Vagina (tissue), 2 donors: ENCODE measurements around the gene CDK3. TPM values are rescaled to one million over a fixed set of nuclear protein-coding genes. Genes with fewer than 3 reads are reported as not detected.

Experiments used
- DNase-seq, 2 donors: peaks; one replicate each; pipeline ENCODE4 v3.0.0-alpha.2; 2017; ENCODE audit errors: extremely low spot score in 2 of 2
- H3K27ac ChIP-seq: fragments of 200-600 bp; sonication (generic); one replicate; pipeline ENCODE4 v1.5.1; 2019
- H3K27me3 ChIP-seq: fragments of 200-600 bp; sonication (generic); one replicate; pipeline ENCODE4 v1.5.1; 2019
- H3K36me3 ChIP-seq, 2 donors: fragments of 200-600 bp; sonication (generic); one replicate each; pipeline ENCODE4 v1.5.1; 2017 to 2019
- H3K4me1 ChIP-seq: fragments of 200-600 bp; sonication (generic); one replicate; pipeline ENCODE4 v1.5.1; 2019
- H3K4me3 ChIP-seq, 2 donors: fragments of 200-600 bp; sonication (generic); 1 replicate in 1 of 2; 2 replicates in 1 of 2; pipeline ENCODE4 v1.5.1; 2016 to 2019
- H3K9me3 ChIP-seq: fragments of 200-600 bp; sonication (generic); one replicate; pipeline ENCODE4 v1.5.1; 2019
- POLR2A ChIP-seq, 2 donors: fragments of 450-650 bp; IDR thresholded peaks; one replicate each; pipeline ENCODE4 v1.6.1; 2017; ENCODE audit warnings: antibody characterized with exemption in 2 of 2, mild to moderate bottlenecking in 2 of 2, moderate library complexity in 2 of 2
- POLR2AphosphoS5 ChIP-seq, 2 donors: sonication (generic); formaldehyde crosslinking; IDR thresholded peaks; one replicate each; pipeline ENCODE4 v1.9.0; 2017; ENCODE audit warnings: antibody characterized with exemption in 2 of 2, mild to moderate bottlenecking in 2 of 2, low read depth in 1 of 2; ENCODE audit not compliant: insufficient read depth in 1 of 2
- intact Hi-C: fragments of 100-400 bp; cut with DNase I; formaldehyde crosslinking; loops from one replicate; pipeline ENCODE4 v1.15.1; 2023
- total RNA-seq: library from RNA; depleted of rRNA; stranded (reverse); fragments of >200 nt; gene quantifications from one replicate; pipeline ENCODE4 v1.2.3, GENCODE V29; 2016
- TF ChIP-seq, protein P1 (sequence below), 3 experiments: fragments of 450-650 bp in 2 of 3; fragments of 200-600 bp in 1 of 3; sonication (generic) in 1 of 3; IDR thresholded peaks; one replicate each; pipeline ENCODE4 v1.5.1; 2017 to 2019; ENCODE audit warnings: antibody characterized with exemption in 3 of 3, mild to moderate bottlenecking in 2 of 3, moderate library complexity in 2 of 3

Gene CDK3
- total RNA-seq, 1 donor from 2014 or later: 3.2 TPM

DNA sequence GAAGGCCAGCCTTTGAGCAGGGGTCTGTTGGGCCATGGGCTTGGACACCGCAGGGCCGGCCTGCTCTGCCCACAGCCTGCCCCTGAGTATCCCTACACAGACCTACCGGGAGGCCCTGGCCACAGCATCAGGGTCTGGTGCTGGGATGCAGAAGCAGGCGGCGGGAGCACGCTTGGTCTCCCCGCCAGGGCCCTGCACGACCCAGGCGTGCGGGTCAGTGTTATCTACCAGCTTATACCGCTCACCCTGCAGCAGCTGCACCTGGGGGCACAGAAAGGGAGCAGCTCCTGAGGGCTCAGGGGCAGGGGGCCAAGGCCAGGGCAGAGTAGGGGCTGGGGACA lies 17.7 kb downstream of the CDK3 start:
- intact Hi-C loops: no loop called here
- TF ChIP-seq POLR2A (IDR thresholded peaks at IDR 0.05): no peak
- Histone ChIP-seq H3K4me1 (peaks cover 8% of the 10 kb centered on the region), H3K27ac (no peak overlapping the region), H3K36me3 (peaks cover 0 to 10% of the 10 kb centered on the region in 2 donors), H3K9me3 (no peaks in the 10 kb centered on the region), H3K27me3 (no peaks in the 10 kb centered on the region), H3K4me3 (no peak overlapping the region)
- DNase-seq: no peak

DNA sequence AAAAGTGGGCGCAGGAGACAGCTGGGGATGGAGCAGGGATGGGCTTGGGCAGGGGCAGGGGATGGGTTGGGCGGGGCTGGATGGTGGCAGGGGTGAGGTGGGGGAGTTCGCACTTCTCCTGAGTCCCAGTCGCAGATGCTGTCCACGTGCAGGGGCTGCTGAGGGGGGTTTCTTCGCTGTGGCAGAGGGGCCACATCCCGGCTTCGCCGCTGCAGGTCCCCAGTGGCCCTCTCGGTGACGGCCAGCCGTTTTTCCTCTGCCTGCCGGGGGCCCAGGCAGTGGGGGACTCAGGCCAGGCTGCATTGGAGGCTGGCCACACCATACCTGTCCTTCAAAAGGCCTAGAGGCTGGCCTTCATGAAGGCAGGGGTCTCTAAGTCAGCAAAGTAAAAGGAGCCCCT lies 18.1 kb downstream of the CDK3 start:
- Histone ChIP-seq H3K36me3 (peaks cover 0 to 10% of the 10 kb centered on the region in 2 donors), H3K27ac (no peak overlapping the region), H3K4me1 (peaks cover 7% of the 10 kb centered on the region), H3K9me3 (no peaks in the 10 kb centered on the region), H3K4me3 (no peak overlapping the region), H3K27me3 (no peaks in the 10 kb centered on the region)
- DNase-seq: no peak
- intact Hi-C loops: no loop called here
- no peak for TF ChIP-seq POLR2A (IDR thresholded peaks at IDR 0.05)
- TF ChIP-seq, protein P1, sequence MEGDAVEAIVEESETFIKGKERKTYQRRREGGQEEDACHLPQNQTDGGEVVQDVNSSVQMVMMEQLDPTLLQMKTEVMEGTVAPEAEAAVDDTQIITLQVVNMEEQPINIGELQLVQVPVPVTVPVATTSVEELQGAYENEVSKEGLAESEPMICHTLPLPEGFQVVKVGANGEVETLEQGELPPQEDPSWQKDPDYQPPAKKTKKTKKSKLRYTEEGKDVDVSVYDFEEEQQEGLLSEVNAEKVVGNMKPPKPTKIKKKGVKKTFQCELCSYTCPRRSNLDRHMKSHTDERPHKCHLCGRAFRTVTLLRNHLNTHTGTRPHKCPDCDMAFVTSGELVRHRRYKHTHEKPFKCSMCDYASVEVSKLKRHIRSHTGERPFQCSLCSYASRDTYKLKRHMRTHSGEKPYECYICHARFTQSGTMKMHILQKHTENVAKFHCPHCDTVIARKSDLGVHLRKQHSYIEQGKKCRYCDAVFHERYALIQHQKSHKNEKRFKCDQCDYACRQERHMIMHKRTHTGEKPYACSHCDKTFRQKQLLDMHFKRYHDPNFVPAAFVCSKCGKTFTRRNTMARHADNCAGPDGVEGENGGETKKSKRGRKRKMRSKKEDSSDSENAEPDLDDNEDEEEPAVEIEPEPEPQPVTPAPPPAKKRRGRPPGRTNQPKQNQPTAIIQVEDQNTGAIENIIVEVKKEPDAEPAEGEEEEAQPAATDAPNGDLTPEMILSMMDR (IDR thresholded peaks at IDR 0.05): no peak
- TF ChIP-seq POLR2AphosphoS5 (IDR thresholded peaks at IDR 0.05; ENCODE audit: insufficient read depth in 1 of 2, low read depth in 1 of 2): no peak

DNA sequence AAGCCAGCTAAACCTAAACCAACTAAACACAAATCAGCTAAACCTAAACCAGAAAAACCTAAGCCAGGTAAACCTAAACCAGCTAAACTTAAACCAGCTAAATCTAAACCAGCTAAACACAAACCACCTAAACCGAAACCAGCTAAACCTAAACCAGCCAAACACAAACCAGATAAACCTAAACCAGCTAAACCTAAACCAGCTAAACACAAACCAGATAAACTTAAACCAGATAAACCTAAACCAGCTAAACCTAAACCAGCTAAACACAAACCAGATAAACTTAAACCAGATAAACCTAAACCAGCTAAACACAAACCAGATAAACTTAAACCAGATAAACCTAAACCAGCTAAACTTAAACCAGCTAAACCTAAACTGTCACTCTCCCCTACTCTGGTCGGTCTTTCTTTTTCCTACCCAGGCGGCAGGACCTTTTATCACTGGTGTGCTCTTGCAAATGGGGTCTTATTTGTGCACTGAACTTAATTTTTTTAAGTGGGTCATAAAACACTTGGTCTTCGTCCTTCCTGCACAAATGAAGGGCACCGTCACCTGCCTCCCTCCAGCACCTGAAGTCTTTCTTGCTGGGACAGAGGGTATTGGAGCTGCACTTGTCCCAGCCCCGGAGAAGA lies 19.3 kb downstream of the CDK3 start:
- TF ChIP-seq POLR2A (IDR thresholded peaks at IDR 0.05) (no peak), POLR2AphosphoS5 (IDR thresholded peaks at IDR 0.05; ENCODE audit: insufficient read depth in 1 of 2, low read depth in 1 of 2) (no peak)
- TF ChIP-seq, protein P1 (IDR thresholded peaks at IDR 0.05): no peak
- no peak overlapping the region for H3K27ac ChIP-seq
- intact Hi-C loops: no loop called here
- no peaks in the 10 kb centered on the region for H3K9me3 ChIP-seq
- peaks cover 8% of the 10 kb centered on the region for H3K4me1 ChIP-seq
- DNase-seq: no peak
- no peaks in the 10 kb centered on the region for H3K27me3 ChIP-seq
- no peak overlapping the region for H3K4me3 ChIP-seq
- peaks cover 0 to 10% of the 10 kb centered on the region in 2 donors for H3K36me3 ChIP-seq

DNA sequence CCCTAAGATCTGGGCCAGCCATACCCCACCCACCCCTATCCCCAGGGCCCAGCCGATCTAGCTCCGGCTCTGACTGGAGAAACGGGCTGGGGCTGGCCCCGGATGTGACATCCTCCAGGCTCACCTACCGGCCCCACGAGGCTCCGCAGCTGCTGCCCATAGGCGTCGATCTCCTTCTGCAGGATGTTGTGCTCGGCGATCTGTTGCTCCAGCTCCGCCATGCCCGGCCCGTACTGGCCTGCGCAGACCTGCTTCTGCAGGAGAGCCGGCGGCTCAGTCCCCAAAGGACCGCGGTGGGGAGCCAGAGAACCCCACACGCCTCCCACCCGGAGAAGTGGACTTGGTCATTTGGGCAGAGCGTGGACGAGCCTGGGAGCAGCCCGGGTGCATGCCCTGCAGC lies 21.6 kb downstream of the CDK3 start:
- intact Hi-C loops: no loop called here
- peaks cover 0 to 5% of the 10 kb centered on the region in 2 donors for H3K36me3 ChIP-seq
- TF ChIP-seq, protein P1 (IDR thresholded peaks at IDR 0.05): no peak
- no peak for TF ChIP-seq POLR2AphosphoS5 (IDR thresholded peaks at IDR 0.05; ENCODE audit: insufficient read depth in 1 of 2, low read depth in 1 of 2)
- no peak for TF ChIP-seq POLR2A (IDR thresholded peaks at IDR 0.05)
- H3K4me1 ChIP-seq: peaks cover 8% of the 10 kb centered on the region
- H3K27ac ChIP-seq: no peak overlapping the region
- no peak overlapping the region for H3K4me3 ChIP-seq
- H3K9me3 ChIP-seq: no peaks in the 10 kb centered on the region
- no peaks in the 10 kb centered on the region for H3K27me3 ChIP-seq
- no peak for DNase-seq

DNA sequence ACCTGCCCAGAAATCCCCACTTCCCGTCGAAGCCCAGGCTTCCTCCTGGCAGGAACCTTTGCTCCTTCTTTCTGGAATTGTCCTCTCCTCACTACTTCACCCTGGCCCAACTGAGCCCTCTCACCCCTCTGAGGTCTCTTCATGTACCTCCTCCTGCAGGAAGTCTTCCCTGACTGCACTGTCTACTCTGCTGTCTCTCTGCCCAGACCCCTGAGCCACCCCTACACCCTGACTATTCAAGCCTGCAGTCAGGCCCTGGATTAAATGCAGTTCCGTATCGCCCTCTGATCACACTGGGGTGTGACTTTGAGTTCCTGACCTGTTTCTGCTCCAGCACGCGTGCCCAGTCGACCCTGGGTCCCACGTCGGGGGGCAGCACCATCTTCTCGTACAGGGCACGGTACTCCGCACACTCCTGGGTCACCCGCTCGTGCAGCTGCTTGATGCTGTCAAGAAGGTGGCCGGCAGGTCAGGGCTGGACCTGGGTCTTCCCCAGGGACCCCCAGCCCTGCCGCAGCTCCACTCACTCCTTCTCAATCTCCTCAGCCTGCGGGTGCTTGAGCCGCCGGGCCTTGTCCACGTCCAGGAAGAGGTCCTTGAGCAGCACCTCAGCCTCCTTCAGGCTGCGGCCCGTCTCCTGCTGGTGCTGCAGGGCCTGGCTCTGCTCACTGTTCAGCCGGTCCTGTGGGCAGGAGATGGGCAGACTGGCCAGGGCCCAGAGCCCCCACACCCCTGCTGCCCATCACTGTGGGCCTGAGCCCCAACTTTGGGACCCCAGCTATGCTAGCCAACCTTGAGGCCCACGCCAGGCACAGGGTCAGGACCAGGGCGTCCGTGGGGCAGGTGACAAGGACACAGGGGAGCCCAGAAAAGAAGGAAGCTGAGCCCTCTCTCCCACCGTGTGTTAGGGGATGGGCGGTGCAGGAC lies 22.6 kb downstream of the CDK3 start:
- H3K4me3 ChIP-seq: no peak overlapping the region
- intact Hi-C loops: no loop called here
- DNase-seq: no peak
- no peak overlapping the region for H3K27ac ChIP-seq
- TF ChIP-seq POLR2AphosphoS5 (IDR thresholded peaks at IDR 0.05; ENCODE audit: insufficient read depth in 1 of 2, low read depth in 1 of 2): no peak
- TF ChIP-seq, protein P1 (IDR thresholded peaks at IDR 0.05): no peak
- no peak for TF ChIP-seq POLR2A (IDR thresholded peaks at IDR 0.05)
- peaks cover 8% of the 10 kb centered on the region for H3K4me1 ChIP-seq
- H3K9me3 ChIP-seq: no peaks in the 10 kb centered on the region
- no peaks in the 10 kb centered on the region for H3K27me3 ChIP-seq
- peaks cover 0 to 5% of the 10 kb centered on the region in 2 donors for H3K36me3 ChIP-seq
